HepG2 (cell line): ENCODE data around the gene ZC3H12A. TPM values are rescaled to one million over a fixed set of nuclear protein-coding genes. Genes with fewer than 3 reads are reported as not detected.

ENCODE experiments used
- AGO1 ChIP-seq: fragments of 200-400 bp; formaldehyde crosslinking; IDR thresholded peaks from 2 replicates; pipeline ENCODE4 v1.6.1; 2017; ENCODE audit warnings: mild to moderate bottlenecking, low read depth, low read length, moderate library complexity; ENCODE audit not compliant: poor library complexity, severe bottlenecking
- CBFB ChIP-seq: sonication (generic); formaldehyde crosslinking; IDR thresholded peaks from 2 replicates; pipeline ENCODE4 v1.4.0; 2020; ENCODE audit warnings: missing genetic modification reagents
- EZH2 ChIP-seq: conservative IDR thresholded peaks from 2 replicates; pipeline ENCODE4 v1.6.1; 2012; ENCODE audit warnings: mild to moderate bottlenecking, low read depth, low read length, moderate library complexity
- GATA4 ChIP-seq: sonication (generic); IDR thresholded peaks from 2 replicates; pipeline ENCODE4 v1.6.1; 2016; ENCODE audit warnings: antibody characterized with exemption, low read depth, borderline replicate concordance
- MAX ChIP-seq: IDR thresholded peaks from 2 replicates; pipeline ENCODE4 v1.6.1; 2012; ENCODE audit warnings: inconsistent platforms
- MAZ ChIP-seq, 2 experiments: sonication (generic) in 1 of 2; formaldehyde crosslinking in 1 of 2; IDR thresholded peaks; 2 replicates each; pipeline versions ENCODE4 v1.5.0 to v1.6.1; 2012 to 2020; ENCODE audit warnings: low read depth in 2 of 2, mild to moderate bottlenecking in 2 of 2, borderline replicate concordance in 1 of 2, improper control_type of control experiment in 1 of 2, low read length in 1 of 2, missing genetic modification reagents in 1 of 2, moderate library complexity in 1 of 2
- MEIS2 ChIP-seq: sonication (generic); formaldehyde crosslinking; IDR thresholded peaks from 2 replicates; pipeline ENCODE4 v1.9.0; 2021; ENCODE audit warnings: mild to moderate bottlenecking, missing genetic modification reagents
- MIXL1 ChIP-seq: IDR thresholded peaks from 2 replicates; pipeline ENCODE4 v1.6.1; 2016
- NCOR1 ChIP-seq: fragments of 200-600 bp; sonication (generic); IDR thresholded peaks from 2 replicates; pipeline ENCODE4 v1.7.0; 2017; ENCODE audit warnings: antibody characterized with exemption, low read length, borderline replicate concordance
- NR2F2 ChIP-seq: IDR thresholded peaks from 2 replicates; pipeline ENCODE4 v1.6.1; 2012; ENCODE audit warnings: low read depth, inconsistent platforms, borderline replicate concordance
- SIN3B ChIP-seq: fragments of 150-350 bp; IDR thresholded peaks from 2 replicates; pipeline ENCODE4 v1.6.1; 2014; ENCODE audit warnings: low read length
- SP2 ChIP-seq: sonication (generic); formaldehyde crosslinking; IDR thresholded peaks from 2 replicates; pipeline ENCODE4 v1.5.1; 2020; ENCODE audit warnings: mild to moderate bottlenecking, missing genetic modification reagents
- ZBTB1 ChIP-seq: sonication (generic); formaldehyde crosslinking; IDR thresholded peaks from 2 replicates; pipeline ENCODE4 v1.4.0; 2020; ENCODE audit warnings: missing genetic modification reagents, borderline replicate concordance
- ZFP36L2 ChIP-seq: sonication (generic); formaldehyde crosslinking; IDR thresholded peaks from 2 replicates; pipeline ENCODE4 v1.4.0; 2020; ENCODE audit warnings: missing genetic modification reagents
- ZNF143 ChIP-seq: sonication (generic); formaldehyde crosslinking; IDR thresholded peaks from 2 replicates; pipeline ENCODE4 v1.4.0; 2020; ENCODE audit warnings: missing genetic modification reagents
- ZNF670 ChIP-seq: sonication (generic); formaldehyde crosslinking; IDR thresholded peaks from 2 replicates; pipeline ENCODE4 v1.8.0; 2022; ENCODE audit warnings: mild to moderate bottlenecking, missing genetic modification reagents, borderline replicate concordance
- ZNF766 ChIP-seq: sonication (generic); formaldehyde crosslinking; IDR thresholded peaks from 2 replicates; pipeline ENCODE4 v1.5.0; 2020; ENCODE audit warnings: missing genetic modification reagents, borderline replicate concordance
- ZSCAN25 ChIP-seq: sonication (generic); formaldehyde crosslinking; IDR thresholded peaks from 2 replicates; pipeline ENCODE4 v1.8.0; 2022; ENCODE audit warnings: mild to moderate bottlenecking, missing genetic modification reagents
- polyA plus RNA-seq, 8 experiments: library from polyadenylated mRNA; depleted of rRNA in 3 of 8; stranded (reverse) in 7 of 8; unstranded in 1 of 8; fragments of >200 nt; fragmentation: Illumina TruSeq in 4 of 8; extraction: Trizol in 4 of 8; gene quantifications; 2 replicates each; pipeline versions ENCODE4 v1.2.1 to v1.2.3, GENCODE V29; 2011 to 2016; ENCODE audit warnings: low read depth in 4 of 8, missing spikeins in 1 of 8, mixed read lengths in 1 of 8; ENCODE audit not compliant: insufficient read depth in 1 of 8
- total RNA-seq, 5 experiments: library from RNA; depleted of rRNA; stranded (reverse); fragments of >200 nt; fragmentation: Illumina TruSeq; extraction: Trizol; gene quantifications; 2 replicates each; pipeline ENCODE4 v1.2.3, GENCODE V29; 2016; ENCODE audit warnings: low read depth in 1 of 5
- TF ChIP-seq, protein P1 (sequence below): sonication (generic); formaldehyde crosslinking; IDR thresholded peaks from 2 replicates; pipeline ENCODE4 v1.5.0; 2020; ENCODE audit warnings: mild to moderate bottlenecking, missing genetic modification reagents
- TF ChIP-seq, protein P2 (sequence below): sonication (generic); formaldehyde crosslinking; IDR thresholded peaks from 2 replicates; pipeline ENCODE4 v1.5.0; 2020; ENCODE audit warnings: mild to moderate bottlenecking, missing genetic modification reagents, moderate library complexity
- TF ChIP-seq, protein P3 (sequence below): sonication (generic); formaldehyde crosslinking; IDR thresholded peaks from 2 replicates; pipeline ENCODE4 v1.4.0; 2020; ENCODE audit warnings: low read depth, mild to moderate bottlenecking, missing genetic modification reagents

ZC3H12A gene
- total and polyA plus RNA-seq, 2 of the 13 experiments (the other 11 are each of a cell fraction or from before 2014, with no cell fraction given) = 6.8 to 13.3 TPM

- TF ChIP-seq, protein P1, sequence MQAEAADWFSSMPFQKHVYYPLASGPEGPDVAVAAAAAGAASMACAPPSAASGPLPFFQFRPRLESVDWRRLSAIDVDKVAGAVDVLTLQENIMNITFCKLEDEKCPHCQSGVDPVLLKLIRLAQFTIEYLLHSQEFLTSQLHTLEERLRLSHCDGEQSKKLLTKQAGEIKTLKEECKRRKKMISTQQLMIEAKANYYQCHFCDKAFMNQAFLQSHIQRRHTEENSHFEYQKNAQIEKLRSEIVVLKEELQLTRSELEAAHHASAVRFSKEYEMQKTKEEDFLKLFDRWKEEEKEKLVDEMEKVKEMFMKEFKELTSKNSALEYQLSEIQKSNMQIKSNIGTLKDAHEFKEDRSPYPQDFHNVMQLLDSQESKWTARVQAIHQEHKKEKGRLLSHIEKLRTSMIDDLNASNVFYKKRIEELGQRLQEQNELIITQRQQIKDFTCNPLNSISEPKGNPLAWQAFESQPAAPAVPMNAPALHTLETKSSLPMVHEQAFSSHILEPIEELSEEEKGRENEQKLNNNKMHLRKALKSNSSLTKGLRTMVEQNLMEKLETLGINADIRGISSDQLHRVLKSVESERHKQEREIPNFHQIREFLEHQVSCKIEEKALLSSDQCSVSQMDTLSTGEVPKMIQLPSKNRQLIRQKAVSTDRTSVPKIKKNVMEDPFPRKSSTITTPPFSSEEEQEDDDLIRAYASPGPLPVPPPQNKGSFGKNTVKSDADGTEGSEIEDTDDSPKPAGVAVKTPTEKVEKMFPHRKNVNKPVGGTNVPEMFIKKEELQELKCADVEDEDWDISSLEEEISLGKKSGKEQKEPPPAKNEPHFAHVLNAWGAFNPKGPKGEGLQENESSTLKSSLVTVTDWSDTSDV (CRISPR knock-in tag) = no peak
- TF ChIP-seq EZH2 (no peak), MIXL1 (CRISPR knock-in tag) (no peak), NCOR1 (no peak), ZBTB1 (CRISPR knock-in tag) (no peak), ZNF670 (CRISPR knock-in tag) (no peak), CBFB (CRISPR knock-in tag) (no peak), AGO1 (no peak), SIN3B (no peak), ZNF766 (no peak), MAZ (IDR thresholded peaks at IDR 0.05; ENCODE audit: borderline replicate concordance, low read depth, low read length) (no peak), MAZ (CRISPR knock-in tag; IDR thresholded peaks at IDR 0.05; ENCODE audit: low read depth) (0 out of 2 replicates have a peak, but pooled peaks have one; percentile 39), MEIS2 (CRISPR knock-in tag) (no peak), ZNF143 (no peak), NR2F2 (no peak), ZFP36L2 (no peak), SP2 (no peak), ZSCAN25 (CRISPR knock-in tag) (no peak), MAX (no peak), GATA4 (no peak)
- TF ChIP-seq, protein P2, sequence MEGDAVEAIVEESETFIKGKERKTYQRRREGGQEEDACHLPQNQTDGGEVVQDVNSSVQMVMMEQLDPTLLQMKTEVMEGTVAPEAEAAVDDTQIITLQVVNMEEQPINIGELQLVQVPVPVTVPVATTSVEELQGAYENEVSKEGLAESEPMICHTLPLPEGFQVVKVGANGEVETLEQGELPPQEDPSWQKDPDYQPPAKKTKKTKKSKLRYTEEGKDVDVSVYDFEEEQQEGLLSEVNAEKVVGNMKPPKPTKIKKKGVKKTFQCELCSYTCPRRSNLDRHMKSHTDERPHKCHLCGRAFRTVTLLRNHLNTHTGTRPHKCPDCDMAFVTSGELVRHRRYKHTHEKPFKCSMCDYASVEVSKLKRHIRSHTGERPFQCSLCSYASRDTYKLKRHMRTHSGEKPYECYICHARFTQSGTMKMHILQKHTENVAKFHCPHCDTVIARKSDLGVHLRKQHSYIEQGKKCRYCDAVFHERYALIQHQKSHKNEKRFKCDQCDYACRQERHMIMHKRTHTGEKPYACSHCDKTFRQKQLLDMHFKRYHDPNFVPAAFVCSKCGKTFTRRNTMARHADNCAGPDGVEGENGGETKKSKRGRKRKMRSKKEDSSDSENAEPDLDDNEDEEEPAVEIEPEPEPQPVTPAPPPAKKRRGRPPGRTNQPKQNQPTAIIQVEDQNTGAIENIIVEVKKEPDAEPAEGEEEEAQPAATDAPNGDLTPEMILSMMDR = peak; percentile 95
- TF ChIP-seq, protein P3, sequence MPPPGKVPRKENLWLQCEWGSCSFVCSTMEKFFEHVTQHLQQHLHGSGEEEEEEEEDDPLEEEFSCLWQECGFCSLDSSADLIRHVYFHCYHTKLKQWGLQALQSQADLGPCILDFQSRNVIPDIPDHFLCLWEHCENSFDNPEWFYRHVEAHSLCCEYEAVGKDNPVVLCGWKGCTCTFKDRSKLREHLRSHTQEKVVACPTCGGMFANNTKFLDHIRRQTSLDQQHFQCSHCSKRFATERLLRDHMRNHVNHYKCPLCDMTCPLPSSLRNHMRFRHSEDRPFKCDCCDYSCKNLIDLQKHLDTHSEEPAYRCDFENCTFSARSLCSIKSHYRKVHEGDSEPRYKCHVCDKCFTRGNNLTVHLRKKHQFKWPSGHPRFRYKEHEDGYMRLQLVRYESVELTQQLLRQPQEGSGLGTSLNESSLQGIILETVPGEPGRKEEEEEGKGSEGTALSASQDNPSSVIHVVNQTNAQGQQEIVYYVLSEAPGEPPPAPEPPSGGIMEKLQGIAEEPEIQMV (CRISPR knock-in tag) = peak; percentile 44; the same call in 1 of the 2 replicates
Measured at GRCh38 chr1:37486680-37487618, 12.6 kb downstream of the ZC3H12A start (continued).
